Bronchus fibroblast of lung (primary cell): ENCODE results near the gene NCAPD2. TPM values are rescaled to one million over a fixed set of nuclear protein-coding genes. Genes with fewer than 3 reads are reported as not detected.

Experiments
- total RNA-seq: library from RNA; depleted of rRNA; stranded (reverse); fragments of >200 nt; gene quantifications from 2 replicates; pipeline ENCODE4 v1.2.3, GENCODE V29; 2015

Gene NCAPD2
- 141 and 150 TPM in 2 replicates for total RNA-seq

GRCh38 chr12:6493497-6494257 lies at the start of gene NCAPD2:
Gene NCAPD2 (plus strand): TSS chr12:6494102. CDS start chr12:6495099, 997 bp downstream.

GRCh38 chr12:6444704-6445688 lies 48.9 kb upstream of the NCAPD2 start, which contains the start of gene CD27:
Gene CD27 (plus strand): TSS chr12:6444955. CDS start chr12:6445096, 141 bp downstream.

GRCh38 chr12:6451348-6452244 lies 42.3 kb upstream of the NCAPD2 start, which contains the start of gene TAPBPL:
Gene TAPBPL (plus strand): TSS chr12:6452042. CDS start chr12:6452249, 207 bp downstream.

GRCh38 chr12:6470375-6471163 lies 23.3 kb upstream of the NCAPD2 start, which contains the start of gene VAMP1:
Gene VAMP1 (minus strand): TSS chr12:6470677. CDS start chr12:6470531, 146 bp downstream.

GRCh38 chr12:6492838-6493496 lies 935 bp upstream of the NCAPD2 start, which contains the start of gene MRPL51:
Gene MRPL51 (minus strand): TSS chr12:6493262. CDS start chr12:6493136, 126 bp downstream.

GRCh38 chr12:6533923-6534694 lies 40.2 kb downstream of the NCAPD2 start, which contains the start of gene GAPDH:
Gene GAPDH (plus strand): TSS chr12:6534517. CDS start chr12:6534833, 316 bp downstream.

Other genes starting within 250 kb of the NCAPD2 start
- 0.67 and 0.89 TPM in 2 replicates for gene PLEKHG6, start 183.4 kb upstream of the NCAPD2 start, total RNA-seq
- 251 and 310 TPM in 2 replicates for gene TNFRSF1A, start 152.0 kb upstream of the NCAPD2 start, total RNA-seq
- 0.67 and 1.0 TPM in 2 replicates for gene SCNN1A, start 118.5 kb upstream of the NCAPD2 start, total RNA-seq
- 153 and 165 TPM in 2 replicates for gene LTBR, start 109.9 kb upstream of the NCAPD2 start, total RNA-seq
- gene CD27, start 49.1 kb upstream of the NCAPD2 start, total RNA-seq: 0.15 TPM in 1 of 2 replicates, not detected in the other
- gene TAPBPL, start 42.1 kb upstream of the NCAPD2 start, total RNA-seq: 6.9 and 10.4 TPM in 2 replicates
- 3.6 and 4.5 TPM in 2 replicates for gene VAMP1, start 23.4 kb upstream of the NCAPD2 start, total RNA-seq
- gene MRPL51, start 840 bp upstream of the NCAPD2 start, total RNA-seq: 138 and 139 TPM in 2 replicates
- gene GAPDH, start 40.4 kb downstream of the NCAPD2 start, total RNA-seq: 7,240 and 8,467 TPM in 2 replicates
- gene IFFO1, start 61.9 kb downstream of the NCAPD2 start, total RNA-seq: 11.0 and 11.8 TPM in 2 replicates
- gene NOP2, start 74.2 kb downstream of the NCAPD2 start, total RNA-seq: 24.4 and 25.9 TPM in 2 replicates
- 173 and 195 TPM in 2 replicates for gene CHD4, start 113.3 kb downstream of the NCAPD2 start, total RNA-seq
- 0.17 TPM in 1 of 2 replicates, not detected in the other for gene LPAR5, start 141.9 kb downstream of the NCAPD2 start, total RNA-seq
- gene ACRBP, start 153.3 kb downstream of the NCAPD2 start, total RNA-seq: 0.89 and 1.0 TPM in 2 replicates
- 28.7 TPM in 2 replicates for gene ING4, start 169.0 kb downstream of the NCAPD2 start, total RNA-seq
- 21.4 and 24.5 TPM in 2 replicates for gene ZNF384, start 195.3 kb downstream of the NCAPD2 start, total RNA-seq
- 0.17 and 0.74 TPM in 2 replicates for gene PIANP, start 206.7 kb downstream of the NCAPD2 start, total RNA-seq
- 95.1 and 98.9 TPM in 2 replicates for gene COPS7A, start 229.9 kb downstream of the NCAPD2 start, total RNA-seq